PC-3 (cell line): ENCODE measurements around the gene DCAF4. TPM values are rescaled to one million over a fixed set of nuclear protein-coding genes. Genes with fewer than 3 reads are reported as not detected.

Source experiments
- ATAC-seq: fragments of 200-7000 bp; cut with Tn5 transposase; 2 replicates; pipeline ENCODE4 v1.9.1; 2020; ENCODE audit warnings: mild to moderate bottlenecking, moderate library complexity
- BruUV-seq: library from RNA; stranded (reverse); fragments of 400-500 nt; replicated peaks from 2 replicates; lab custom pipeline; 2021; lab: Mats Ljungman, UMichigan
- CTCF ChIA-PET: fragments of 300-600 bp; sonication (Branson Sonifier 250); formaldehyde crosslinking; loops from one replicate; lab custom pipeline; 2022; ENCODE audit warnings: antibody characterized with exemption; lab: Charles Lee
- POLR2A ChIA-PET: fragments of 300-600 bp; sonication (Branson Sonifier 250); formaldehyde crosslinking; loops from one replicate; lab custom pipeline; 2022; ENCODE audit warnings: antibody characterized with exemption; ENCODE audit not compliant: unreplicated experiment; lab: Charles Lee
- DNase-seq: peaks from one replicate; pipeline ENCODE4 v3.0.0-alpha.2; 2015
- H2AFZ ChIP-seq: fragments of 300-600 bp; sonication (generic); 2 replicates; pipeline ENCODE4 v1.6.0; 2016; ENCODE audit warnings: antibody characterized with exemption, low read length
- H3F3A ChIP-seq: fragments of 300-600 bp; sonication (generic); one replicate; pipeline ENCODE4 v1.6.0; 2017; ENCODE audit warnings: antibody characterized with exemption, low read length, control low read depth, mild to moderate bottlenecking; ENCODE audit not compliant: unreplicated experiment
- H3K27ac ChIP-seq: fragments of 300-600 bp; sonication (generic); 2 replicates; pipeline ENCODE4 v1.5.1; 2016; ENCODE audit warnings: mild to moderate bottlenecking, low read length
- H3K27me3 ChIP-seq: fragments of 300-600 bp; sonication (generic); 2 replicates; pipeline ENCODE4 v1.6.1; 2016; ENCODE audit warnings: low read length, mixed read lengths
- H3K36me3 ChIP-seq: fragments of 300-600 bp; sonication (generic); 2 replicates; pipeline ENCODE4 v1.6.1; 2016; ENCODE audit warnings: low read depth, mixed run types, low read length, mixed read lengths
- H3K4me1 ChIP-seq: fragments of 300-600 bp; sonication (generic); 2 replicates; pipeline ENCODE4 v1.5.1; 2016; ENCODE audit warnings: low read length; ENCODE audit not compliant: insufficient read depth
- H3K4me2 ChIP-seq: fragments of 300-600 bp; sonication (generic); 2 replicates; pipeline ENCODE4 v1.6.0; 2016; ENCODE audit warnings: low read length
- H3K4me3 ChIP-seq: fragments of 300-600 bp; sonication (generic); 2 replicates; pipeline ENCODE4 v1.5.1; 2016; ENCODE audit warnings: mild to moderate bottlenecking, low read length, mixed read lengths
- H3K79me2 ChIP-seq: fragments of 300-600 bp; sonication (generic); 2 replicates; pipeline ENCODE4 v1.6.1; 2017; ENCODE audit warnings: low read length, mixed read lengths
- H3K9ac ChIP-seq: fragments of 300-600 bp; sonication (generic); 2 replicates; pipeline ENCODE4 v1.6.0; 2016; ENCODE audit warnings: mild to moderate bottlenecking, low read length
- H3K9me2 ChIP-seq: fragments of 300-600 bp; sonication (generic); replicated peaks from 2 replicates; pipeline ENCODE4 v1.6.1; 2016; ENCODE audit warnings: mixed run types, low read length, mixed read lengths
- H3K9me3 ChIP-seq: fragments of 300-600 bp; sonication (generic); 2 replicates; pipeline ENCODE4 v1.6.1; 2016; ENCODE audit warnings: low read length, mixed read lengths
- H4K20me1 ChIP-seq: fragments of 300-600 bp; sonication (generic); 2 replicates; pipeline ENCODE4 v1.6.1; 2016; ENCODE audit warnings: low read length, mixed read lengths
- EZH2 ChIP-seq: fragments of 300-600 bp; sonication (generic); IDR thresholded peaks from one replicate; pipeline ENCODE4 v1.6.1; 2017; ENCODE audit warnings: antibody characterized with exemption, mild to moderate bottlenecking, low read length; ENCODE audit not compliant: unreplicated experiment
- EZH2phosphoT487 ChIP-seq: fragments of 300-600 bp; sonication (generic); IDR thresholded peaks from 2 replicates; pipeline ENCODE4 v1.6.1; 2018; ENCODE audit warnings: mild to moderate bottlenecking, antibody characterized with exemption, low read length, borderline replicate concordance
- intact Hi-C: fragments of 100-400 bp; cut with micrococcal nuclease; formaldehyde crosslinking; loops from 2 replicates; pipeline ENCODE4 v1.9.0; 2023
- total RNA-seq: library from RNA; depleted of rRNA; stranded (reverse); fragments of >200 nt; gene quantifications from 2 replicates; pipeline ENCODE4 v1.2.3, GENCODE V29; 2014
- TF ChIP-seq, protein P1 (sequence below): fragments of 300-600 bp; sonication (generic); conservative IDR thresholded peaks from 2 replicates; pipeline ENCODE4 v1.5.1; 2017; ENCODE audit warnings: antibody characterized with exemption, low read depth, mild to moderate bottlenecking, low read length

Gene DCAF4
- total RNA-seq, 1 experiment from 2014 or later: 55.8 TPM

GRCh38 chr14:72906316-72906715 is 19.9 kb upstream of the DCAF4 start:
- Histone ChIP-seq H3K9me2 (no peaks in the 10 kb centered on the region), H2AFZ (no peak overlapping the region), H3K4me1 (peaks cover 31% of the 10 kb centered on the region), H3F3A (no peaks in the 10 kb centered on the region), H3K36me3 (no peaks in the 10 kb centered on the region), H3K79me2 (no peaks in the 10 kb centered on the region), H3K27ac (no peak overlapping the region), H3K4me2 (no peak overlapping the region; the same call in 1 of the 2 replicates), H4K20me1 (no peaks in the 10 kb centered on the region), H3K9me3 (no peaks in the 10 kb centered on the region), H3K9ac (no peak overlapping the region), H3K4me3 (no peak overlapping the region), H3K27me3 (no peaks in the 10 kb centered on the region)
- BruUV-seq: no TSS peak
- intact Hi-C loops: loop anchor here (5.0 kb wide), 1 partner anchor 269 kb away; no protein-coding TSS in a partner anchor
- DNase-seq: peak; percentile 27
- ChIA-PET POLR2A (interaction anchor here (0.7 kb wide), 1 partner anchor 154 kb away, joined by 3 read pairs; no protein-coding TSS in a partner anchor), CTCF (interaction anchor here (0.5 to 3.4 kb wide), 2 partner anchors 257 to 392 kb away, joined by 5 to 58 read pairs; no protein-coding TSS in a partner anchor)
- no peak for ATAC-seq
- TF ChIP-seq EZH2phosphoT487 (no peak), EZH2 (no peak)
- TF ChIP-seq, protein P1, sequence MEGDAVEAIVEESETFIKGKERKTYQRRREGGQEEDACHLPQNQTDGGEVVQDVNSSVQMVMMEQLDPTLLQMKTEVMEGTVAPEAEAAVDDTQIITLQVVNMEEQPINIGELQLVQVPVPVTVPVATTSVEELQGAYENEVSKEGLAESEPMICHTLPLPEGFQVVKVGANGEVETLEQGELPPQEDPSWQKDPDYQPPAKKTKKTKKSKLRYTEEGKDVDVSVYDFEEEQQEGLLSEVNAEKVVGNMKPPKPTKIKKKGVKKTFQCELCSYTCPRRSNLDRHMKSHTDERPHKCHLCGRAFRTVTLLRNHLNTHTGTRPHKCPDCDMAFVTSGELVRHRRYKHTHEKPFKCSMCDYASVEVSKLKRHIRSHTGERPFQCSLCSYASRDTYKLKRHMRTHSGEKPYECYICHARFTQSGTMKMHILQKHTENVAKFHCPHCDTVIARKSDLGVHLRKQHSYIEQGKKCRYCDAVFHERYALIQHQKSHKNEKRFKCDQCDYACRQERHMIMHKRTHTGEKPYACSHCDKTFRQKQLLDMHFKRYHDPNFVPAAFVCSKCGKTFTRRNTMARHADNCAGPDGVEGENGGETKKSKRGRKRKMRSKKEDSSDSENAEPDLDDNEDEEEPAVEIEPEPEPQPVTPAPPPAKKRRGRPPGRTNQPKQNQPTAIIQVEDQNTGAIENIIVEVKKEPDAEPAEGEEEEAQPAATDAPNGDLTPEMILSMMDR: no peak

- CTCF ChIA-PET: no interaction called here
- Histone ChIP-seq H3K9me2 (no peaks in the 10 kb centered on the region), H3K27ac (no peak overlapping the region), H3K79me2 (no peaks in the 10 kb centered on the region), H3F3A (no peaks in the 10 kb centered on the region), H3K4me1 (peaks cover 31% of the 10 kb centered on the region), H4K20me1 (no peaks in the 10 kb centered on the region), H3K4me2 (no peak overlapping the region; the same call in 1 of the 2 replicates), H3K4me3 (no peak overlapping the region), H2AFZ (0 out of 2 replicates have a peak overlapping the region, but pooled peaks have one; percentile 15), H3K27me3 (no peaks in the 10 kb centered on the region), H3K36me3 (no peaks in the 10 kb centered on the region), H3K9me3 (no peaks in the 10 kb centered on the region), H3K9ac (no peak overlapping the region)
- BruUV-seq: no TSS peak
- DNase-seq: no peak
- POLR2A ChIA-PET: no interaction called here
- intact Hi-C loops: loop anchor here (5.0 kb wide), 1 partner anchor 270 kb away; no protein-coding TSS in a partner anchor
- ATAC-seq: no peak; the same call in 1 of the 2 replicates
- TF ChIP-seq EZH2 (no peak), EZH2phosphoT487 (no peak)
- TF ChIP-seq, protein P1: no peak
Measured at GRCh38 chr14:72906879-72907278, 19.4 kb upstream of the DCAF4 start.

DNA sequence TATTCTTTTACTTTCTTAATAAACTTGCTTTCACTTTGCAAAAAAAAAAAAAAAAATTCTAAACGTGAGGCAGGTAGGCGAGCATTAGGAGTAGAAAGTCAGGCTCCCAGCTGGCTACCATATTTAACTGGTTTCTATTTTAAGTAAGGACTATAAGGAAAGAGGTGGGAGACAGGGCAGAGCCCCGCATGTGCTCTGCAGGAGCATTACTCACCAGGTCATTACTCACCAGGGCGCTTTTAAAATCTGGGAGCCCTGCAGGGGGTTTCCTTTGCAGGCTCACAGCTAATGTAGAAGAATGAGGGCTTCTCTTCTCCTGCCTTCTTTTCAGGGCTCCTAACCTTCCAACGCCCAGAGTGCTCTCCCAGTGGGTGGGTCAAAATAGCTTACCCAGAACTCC is 18.4 kb upstream of the DCAF4 start:
- ChIA-PET CTCF (interaction anchor here (0.6 to 1.5 kb wide), 3 partner anchors 394 to 1458 kb away, joined by 3 to 8 read pairs (median 4); no protein-coding TSS in a partner anchor), POLR2A (interaction anchor here (0.6 kb wide), 1 partner anchor 258 kb away, joined by 3 read pairs; no protein-coding TSS in a partner anchor)
- H2AFZ ChIP-seq: no peak overlapping the region
- DNase-seq: peak; percentile 69
- ATAC-seq: peak; percentile 71
- no peak overlapping the region for H3K4me3 ChIP-seq
- H3K9me2 ChIP-seq: no peaks in the 10 kb centered on the region
- H4K20me1 ChIP-seq: no peaks in the 10 kb centered on the region
- intact Hi-C loops: loop anchor here (5.0 kb wide), 1 partner anchor 271 kb away; no protein-coding TSS in a partner anchor
- H3K27ac ChIP-seq: no peak overlapping the region
- no peaks in the 10 kb centered on the region for H3F3A ChIP-seq
- H3K79me2 ChIP-seq: no peaks in the 10 kb centered on the region
- no TSS peak for BruUV-seq
- H3K36me3 ChIP-seq: no peaks in the 10 kb centered on the region
- TF ChIP-seq, protein P1: no peak
- TF ChIP-seq EZH2: no peak
- no peak for TF ChIP-seq EZH2phosphoT487
- H3K4me2 ChIP-seq: peak overlapping the region; percentile 5; the same call in 1 of the 2 replicates
- H3K9ac ChIP-seq: no peak overlapping the region
- H3K4me1 ChIP-seq: peaks cover 31% of the 10 kb centered on the region
- H3K27me3 ChIP-seq: no peaks in the 10 kb centered on the region
- H3K9me3 ChIP-seq: no peaks in the 10 kb centered on the region
